Peyer's patch (tissue), 4 donors: ENCODE data around the gene SLC44A2. TPM values are rescaled to one million over a fixed set of nuclear protein-coding genes. Genes with fewer than 3 reads are reported as not detected.

Experiments
- DNase-seq, 3 donors: peaks; one replicate each; pipeline ENCODE4 v3.0.0-alpha.2; 2017 to 2019
- H3K27ac ChIP-seq, 4 donors: fragments of 200-600 bp; sonication (generic); one replicate each; pipeline ENCODE4 v1.5.1; 2016 to 2019
- H3K27me3 ChIP-seq, 2 donors: fragments of 200-600 bp; sonication (generic); one replicate each; pipeline ENCODE4 v1.5.1; 2019
- H3K36me3 ChIP-seq, 3 donors: fragments of 200-600 bp; sonication (generic); one replicate each; pipeline ENCODE4 v1.5.1; 2016 to 2019
- H3K4me1 ChIP-seq, 4 donors: fragments of 200-600 bp; sonication (generic); one replicate each; pipeline ENCODE4 v1.5.1; 2016 to 2019
- H3K4me3 ChIP-seq, 4 donors: fragments of 200-600 bp; sonication (generic); 1 replicate in 3 of 4; 2 replicates in 1 of 4; pipeline ENCODE4 v1.5.1; 2016 to 2019; ENCODE audit warnings: mild to moderate bottlenecking in 1 of 4
- H3K9me3 ChIP-seq, 4 donors: fragments of 200-600 bp; sonication (generic); one replicate each; pipeline ENCODE4 v1.5.1; 2016 to 2019; ENCODE audit warnings: mild to moderate bottlenecking in 1 of 4
- CTCF ChIP-seq, 6 experiments: fragments of 450-650 bp in 4 of 6; fragments of 200-600 bp in 2 of 6; sonication (generic) in 1 of 6; IDR thresholded peaks; one replicate each; pipeline ENCODE4 v1.5.1; 2017 to 2019; ENCODE audit warnings: antibody characterized with exemption in 6 of 6, mild to moderate bottlenecking in 3 of 6, moderate library complexity in 1 of 6
- POLR2A ChIP-seq, 2 donors: fragments of 450-650 bp; IDR thresholded peaks; one replicate each; pipeline ENCODE4 v1.5.1; 2017; ENCODE audit warnings: antibody characterized with exemption in 2 of 2, mild to moderate bottlenecking in 2 of 2, moderate library complexity in 2 of 2
- total RNA-seq, 4 donors: library from RNA; depleted of rRNA; stranded (reverse); fragments of >200 nt; gene quantifications; one replicate each; pipeline ENCODE4 v1.1.0, GENCODE V29; 2016

Gene SLC44A2
- total RNA-seq, 4 donors from 2014 or later = 24.2 to 81.7 (median 57.6) TPM

DNA sequence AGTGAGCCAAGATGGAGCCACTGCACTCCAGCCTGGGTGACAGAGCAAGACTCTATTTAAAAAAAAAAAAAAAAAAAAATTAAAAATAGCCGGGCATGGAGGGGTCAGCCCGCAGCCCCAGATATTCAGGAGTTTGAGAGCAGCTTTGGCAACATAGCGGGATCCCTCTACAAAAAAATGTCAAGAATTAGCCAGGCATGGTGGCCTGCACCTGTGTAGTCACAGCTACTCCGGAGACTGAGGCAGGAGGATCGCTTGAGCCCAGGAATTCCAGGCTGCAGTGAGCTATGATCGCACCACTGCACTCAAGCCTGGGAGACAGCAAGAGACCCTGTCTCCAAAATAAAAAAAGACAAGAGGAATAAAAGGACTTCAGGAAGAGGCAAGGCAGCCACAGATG, 39.0 kb upstream of the SLC44A2 start:
- TF ChIP-seq CTCF (IDR thresholded peaks at IDR 0.05) (no peak), POLR2A (IDR thresholded peaks at IDR 0.05) (no peak)
- Histone ChIP-seq H3K36me3 (peaks cover 0 to 2% (median 0%) of the 10 kb centered on the region in 3 donors), H3K27me3 (no peaks in the 10 kb centered on the region), H3K9me3 (no peaks in the 10 kb centered on the region), H3K4me3 (peak overlapping the region in 3 of 4 donors; percentile 43 to 70 (median 65)), H3K4me1 (no peaks in the 10 kb centered on the region), H3K27ac (peak overlapping the region in 1 of 4 donors; percentile 32)
- DNase-seq = no peak

DNA sequence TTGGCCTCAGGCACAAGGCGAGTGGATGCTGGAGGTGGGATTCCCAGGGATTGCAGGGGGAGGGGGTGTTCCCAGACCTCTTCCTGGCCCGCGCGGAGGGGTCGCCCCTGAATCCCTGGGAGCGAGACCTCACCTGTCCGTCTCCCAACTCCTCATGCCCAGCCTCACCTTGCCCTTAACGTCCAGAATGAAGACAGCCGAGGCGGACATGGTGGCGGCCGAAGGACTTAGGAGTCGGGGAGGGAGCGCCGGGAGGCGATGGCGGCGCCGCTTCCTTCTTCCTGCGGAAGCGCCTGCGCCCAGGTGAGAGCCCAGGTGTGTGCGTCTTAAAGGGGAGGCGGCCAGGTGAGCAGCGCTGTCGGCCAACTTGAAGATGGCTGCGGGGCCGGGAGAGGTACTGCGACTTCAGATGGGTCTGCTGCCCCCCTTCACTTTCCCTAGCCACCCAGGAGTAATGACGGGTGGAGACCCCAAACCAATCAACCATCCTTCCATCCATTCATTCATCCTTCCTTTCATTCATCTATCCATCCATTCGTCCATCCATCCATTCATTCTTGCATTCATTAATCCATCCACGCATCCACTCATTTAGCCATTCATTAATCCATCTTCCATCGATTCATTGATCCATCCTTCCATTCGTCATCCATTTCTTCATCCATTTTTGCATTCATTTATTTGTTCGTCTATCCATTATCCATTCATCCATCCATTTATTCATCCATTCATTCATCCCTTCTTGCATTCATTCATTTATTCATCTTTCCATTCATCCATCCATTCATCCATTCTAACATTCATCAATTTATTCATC, 38.1 kb upstream of the SLC44A2 start, which contains the start of gene AP1M2:
Gene AP1M2 (minus strand): TSS at position 291 of the 817 bp plus-strand sequence. CDS start 81 bp downstream, at position 210.
- Histone ChIP-seq H3K27ac (peak within 1 kb of the TSS in 2 of 4 donors; percentile 32 to 58), H3K9me3 (no peaks in the 10 kb centered on the region), H3K36me3 (no peaks in the 10 kb centered on the region), H3K4me3 (peak within 1 kb of the TSS in 3 of 4 donors; percentile 43 to 70 (median 65)), H3K4me1 (no peaks in the 10 kb centered on the region), H3K27me3 (no peaks in the 10 kb centered on the region)
- TF ChIP-seq POLR2A (IDR thresholded peaks at IDR 0.05) (peak; percentile 27 to 30), CTCF (IDR thresholded peaks at IDR 0.05) (peak in 1 of 6 experiments; percentile 5)
- peak in 2 of 3 donors; percentile 76 to 79 for DNase-seq

- H3K36me3 ChIP-seq = no peaks in the 10 kb centered on the region
- no peaks in the 10 kb centered on the region for H3K4me1 ChIP-seq
- no peak for DNase-seq
- TF ChIP-seq POLR2A (IDR thresholded peaks at IDR 0.05) (no peak), CTCF (IDR thresholded peaks at IDR 0.05) (no peak)
- no peak overlapping the region for H3K27ac ChIP-seq
- no peak overlapping the region for H3K4me3 ChIP-seq
- H3K27me3 ChIP-seq = no peaks in the 10 kb centered on the region
- no peaks in the 10 kb centered on the region for H3K9me3 ChIP-seq
Measured at GRCh38 chr19:10587839-10588150, 37.6 kb upstream of the SLC44A2 start.

GRCh38 chr19:10593148-10593547, 32.2 kb upstream of the SLC44A2 start:
- Histone ChIP-seq H3K27ac (peak overlapping the region in 1 of 4 donors; percentile 66), H3K9me3 (no peaks in the 10 kb centered on the region), H3K4me1 (peaks cover 0 to 15% (median 6%) of the 10 kb centered on the region in 4 donors), H3K4me3 (no peak overlapping the region), H3K27me3 (no peaks in the 10 kb centered on the region), H3K36me3 (no peaks in the 10 kb centered on the region)
- DNase-seq = peak in 1 of 3 donors; percentile 50
- TF ChIP-seq POLR2A (IDR thresholded peaks at IDR 0.05) = no peak
- no peak for TF ChIP-seq CTCF (IDR thresholded peaks at IDR 0.05)

GRCh38 chr19:10593820-10594637, 31.3 kb upstream of the SLC44A2 start:
- Histone ChIP-seq H3K4me1 (peaks cover 0 to 15% (median 6%) of the 10 kb centered on the region in 4 donors), H3K36me3 (no peaks in the 10 kb centered on the region), H3K27ac (peak overlapping the region in 1 of 4 donors; percentile 66), H3K27me3 (no peaks in the 10 kb centered on the region), H3K9me3 (no peaks in the 10 kb centered on the region), H3K4me3 (no peak overlapping the region)
- peak in 2 of 3 donors; percentile 71 to 77 for DNase-seq
- TF ChIP-seq CTCF (IDR thresholded peaks at IDR 0.05) (no peak), POLR2A (IDR thresholded peaks at IDR 0.05) (no peak)
